Measurements from ENCODE around the gene THOC3. TPM values are rescaled to one million over a fixed set of nuclear protein-coding genes. Genes with fewer than 3 reads are reported as not detected.
"Not testable (repeated sequence)": the region's sequence is repeated elsewhere in the genome, so short reads cannot be mapped to it uniquely, and the experiment has no call there.

The THOC3 gene, protein sequence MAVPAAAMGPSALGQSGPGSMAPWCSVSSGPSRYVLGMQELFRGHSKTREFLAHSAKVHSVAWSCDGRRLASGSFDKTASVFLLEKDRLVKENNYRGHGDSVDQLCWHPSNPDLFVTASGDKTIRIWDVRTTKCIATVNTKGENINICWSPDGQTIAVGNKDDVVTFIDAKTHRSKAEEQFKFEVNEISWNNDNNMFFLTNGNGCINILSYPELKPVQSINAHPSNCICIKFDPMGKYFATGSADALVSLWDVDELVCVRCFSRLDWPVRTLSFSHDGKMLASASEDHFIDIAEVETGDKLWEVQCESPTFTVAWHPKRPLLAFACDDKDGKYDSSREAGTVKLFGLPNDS
- total RNA-seq: 8.1 TPM
- long read RNA-seq, transcript THOC3-201 (6 exons, 1,589 nt): major isoform, 23 of 24 reads
- long read RNA-seq, partial matches to known transcripts: 0 of 24 reads
- long read RNA-seq, other reads (novel, unspliced or antisense): 1 of 24 reads

DNA sequence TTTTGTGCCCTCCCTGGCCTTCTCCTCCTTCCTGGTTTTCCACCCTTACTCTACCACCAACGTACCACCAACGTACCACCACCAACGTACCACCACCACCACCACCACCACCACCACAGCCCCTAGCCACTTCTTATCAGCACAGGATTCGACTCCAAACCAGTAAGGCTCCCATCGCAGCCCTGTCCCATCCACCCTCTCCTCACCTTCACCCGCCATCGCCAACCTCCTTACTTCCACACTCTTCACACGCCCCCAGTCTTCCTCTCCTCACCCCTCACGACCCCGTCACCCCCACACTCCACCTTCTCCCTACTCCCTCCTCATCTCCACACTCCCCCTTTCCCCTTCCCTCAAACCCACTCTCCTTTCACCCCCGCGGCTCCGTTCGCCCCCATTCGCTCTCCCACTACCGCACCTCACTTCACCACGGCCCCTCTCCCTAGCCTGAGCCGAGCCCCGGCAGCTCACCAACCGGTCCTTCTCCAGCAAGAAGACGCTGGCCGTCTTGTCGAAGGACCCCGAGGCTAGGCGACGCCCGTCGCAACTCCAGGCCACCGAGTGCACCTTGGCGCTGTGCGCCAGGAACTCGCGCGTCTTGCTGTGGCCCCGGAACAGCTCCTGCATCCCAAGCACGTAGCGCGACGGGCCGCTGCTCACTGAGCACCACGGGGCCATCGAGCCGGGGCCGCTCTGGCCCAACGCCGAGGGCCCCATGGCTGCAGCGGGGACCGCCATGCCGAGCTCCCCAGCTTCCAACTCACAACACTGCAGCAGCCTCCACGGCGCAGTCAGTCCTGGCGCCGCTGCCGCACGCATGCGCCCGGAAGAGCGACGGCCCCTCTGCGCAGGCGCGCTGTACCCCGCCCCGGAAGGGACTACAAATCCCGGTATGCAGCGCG is at the start of gene THOC3:
TSS of gene THOC3 (minus strand) at position 845 of the 902 bp plus-strand sequence. CDS start at position 738, 107 bp downstream.
- intact Hi-C loops (cut with DNase I): not testable (repeated sequence)
- peak; percentile 100 for ATAC-seq (ENCODE audit: poor library complexity)
- peak; percentile 84 for DNase-seq

DNA sequence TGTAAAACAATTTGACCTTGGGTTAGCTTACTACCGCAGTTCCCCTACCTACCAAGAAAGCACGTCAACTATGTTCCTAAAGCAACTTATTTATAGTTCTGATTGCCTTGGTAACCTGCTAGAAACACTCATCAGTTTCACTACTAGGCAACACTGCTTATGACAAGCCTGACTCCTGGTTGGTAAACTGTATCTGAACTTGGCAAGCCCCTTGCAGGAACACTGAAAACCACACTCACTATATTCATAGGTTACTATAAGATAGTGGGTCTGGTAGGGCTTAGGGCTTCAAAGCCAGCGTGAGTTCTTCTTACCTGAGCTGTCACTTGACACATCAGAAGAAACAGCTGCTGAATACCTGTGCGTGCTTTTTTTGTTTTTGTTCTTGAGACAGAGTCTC is 49.2 kb upstream of the THOC3 start:
- ATAC-seq (ENCODE audit: poor library complexity); intact Hi-C loops (cut with DNase I): not testable (repeated sequence)

DNA sequence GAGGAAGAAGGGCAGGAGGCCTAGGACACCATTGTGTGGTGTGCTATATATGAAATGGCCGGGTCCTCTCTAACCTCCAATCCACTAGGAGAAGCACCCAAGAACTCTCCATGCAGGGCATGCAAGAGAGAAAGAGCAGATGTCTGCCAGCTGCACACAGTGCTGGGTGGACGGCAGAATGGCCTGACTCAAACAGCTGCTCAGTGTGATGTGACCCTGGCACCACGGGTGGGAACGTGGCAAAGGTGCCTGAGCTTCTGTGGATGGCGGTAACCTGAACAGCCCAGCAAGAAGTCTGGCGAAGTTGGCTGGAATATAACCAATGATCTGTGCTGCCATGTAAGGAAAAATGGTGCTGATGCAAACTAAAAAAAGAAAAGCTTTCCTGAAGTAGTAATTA is 46.2 kb upstream of the THOC3 start:
- DNase-seq; intact Hi-C loops (cut with DNase I); ATAC-seq (ENCODE audit: poor library complexity): not testable (repeated sequence)

More for the DNA sequence above, 49.2 kb upstream of the THOC3 start:
- not testable (repeated sequence) for DNase-seq

DNA sequence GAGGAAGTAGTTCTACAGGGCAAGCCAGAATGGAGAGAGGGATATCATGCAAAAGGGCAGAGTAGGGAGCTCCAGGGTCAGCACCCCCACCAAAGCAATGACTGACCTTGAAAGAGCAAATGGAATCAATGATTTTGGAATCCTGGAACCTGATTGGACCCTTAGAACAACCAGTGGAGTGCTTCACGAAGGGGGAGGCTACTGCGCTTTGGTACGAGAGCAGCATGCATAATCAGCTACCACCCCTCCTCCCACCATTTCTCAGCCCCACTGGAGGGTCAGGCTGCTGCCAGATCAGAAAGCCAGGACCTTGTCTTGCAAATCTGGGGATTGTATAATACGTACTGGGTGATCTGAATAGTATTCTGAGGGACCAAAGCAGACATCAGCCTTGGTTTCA is 43.0 kb upstream of the THOC3 start:
- intact Hi-C loops (cut with DNase I); DNase-seq; ATAC-seq (ENCODE audit: poor library complexity): not testable (repeated sequence)

DNA sequence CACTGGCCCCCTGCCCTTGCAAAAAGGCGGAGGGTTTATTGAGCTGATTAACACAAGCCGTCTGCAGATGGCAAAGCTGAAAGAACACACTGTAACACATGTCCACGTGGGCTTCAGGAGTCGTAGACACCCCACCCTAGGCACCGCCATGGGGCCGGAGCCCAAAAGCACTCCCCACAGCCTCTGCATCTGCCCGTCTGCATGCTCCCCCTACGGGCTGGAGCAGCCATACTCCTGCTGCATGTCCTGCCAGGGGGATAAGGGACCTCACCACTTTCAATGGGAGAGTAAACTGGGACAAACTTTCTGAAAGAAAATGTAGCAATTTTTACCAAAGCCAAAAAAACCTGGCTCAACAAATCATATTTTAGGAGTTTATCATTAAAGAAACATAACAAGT is 42.1 kb upstream of the THOC3 start:
- DNase-seq; ATAC-seq (ENCODE audit: poor library complexity); intact Hi-C loops (cut with DNase I): not testable (repeated sequence)

DNA sequence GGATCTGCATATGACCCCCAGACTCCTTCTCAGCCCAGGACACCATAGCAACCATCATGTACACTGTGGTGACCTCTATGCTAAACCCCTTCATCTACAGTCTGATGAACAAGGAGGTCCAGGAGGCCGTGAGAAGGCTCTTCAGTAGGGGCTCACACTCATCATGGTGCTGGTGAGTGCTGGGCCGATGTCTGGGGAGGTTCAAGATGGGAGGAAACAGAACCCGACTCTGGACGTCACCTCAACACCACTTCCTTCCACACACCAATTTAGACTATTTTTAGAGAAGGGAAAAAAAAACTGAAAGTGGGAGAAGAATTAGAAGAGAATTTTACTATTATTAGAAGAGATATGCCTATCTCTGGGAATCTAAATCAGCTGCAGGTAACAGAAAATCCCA is 39.1 kb upstream of the THOC3 start:
- ATAC-seq (ENCODE audit: poor library complexity); DNase-seq; intact Hi-C loops (cut with DNase I): not testable (repeated sequence)

DNA sequence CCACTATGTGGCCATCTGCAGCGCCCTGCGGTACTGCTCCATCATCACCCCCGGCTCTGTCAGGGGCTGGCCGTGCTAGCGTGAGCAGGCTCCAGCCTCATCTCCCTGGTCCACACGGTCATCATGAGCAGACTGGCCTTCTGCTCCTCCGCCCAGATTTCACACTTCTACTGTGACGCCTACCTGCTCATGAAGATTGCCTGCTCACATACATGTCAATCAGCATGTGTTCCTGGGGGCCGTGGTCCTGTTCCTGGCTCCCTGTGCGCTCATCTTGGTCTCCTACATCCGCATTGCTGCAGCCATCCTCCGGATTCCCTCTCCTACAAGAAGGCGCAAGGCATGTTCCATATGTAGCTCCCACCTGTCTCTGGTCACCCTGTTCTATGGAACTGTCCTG is 38.7 kb upstream of the THOC3 start:
- ATAC-seq (ENCODE audit: poor library complexity); intact Hi-C loops (cut with DNase I); DNase-seq: not testable (repeated sequence)

DNA sequence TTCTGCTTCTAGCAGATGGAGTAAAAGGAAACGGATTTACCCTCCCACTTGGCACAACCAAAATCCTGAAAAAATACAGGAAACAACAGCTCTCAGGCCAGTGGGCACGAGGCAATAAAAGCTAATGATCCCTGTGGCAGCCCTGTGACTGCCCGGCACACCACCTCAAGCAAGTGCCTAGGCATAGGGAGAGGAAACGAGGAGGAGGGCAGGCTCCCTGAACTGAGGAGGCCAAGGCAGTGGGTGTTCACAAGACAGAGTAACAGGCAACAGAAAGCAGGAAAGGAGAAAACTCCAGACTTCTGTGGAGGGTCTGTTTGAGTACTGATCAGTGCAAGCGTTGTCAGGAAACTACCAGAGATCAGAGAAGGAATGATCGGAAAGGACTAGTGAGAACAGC is 29.9 kb upstream of the THOC3 start:
- intact Hi-C loops (cut with DNase I); ATAC-seq (ENCODE audit: poor library complexity); DNase-seq: not testable (repeated sequence)

DNA sequence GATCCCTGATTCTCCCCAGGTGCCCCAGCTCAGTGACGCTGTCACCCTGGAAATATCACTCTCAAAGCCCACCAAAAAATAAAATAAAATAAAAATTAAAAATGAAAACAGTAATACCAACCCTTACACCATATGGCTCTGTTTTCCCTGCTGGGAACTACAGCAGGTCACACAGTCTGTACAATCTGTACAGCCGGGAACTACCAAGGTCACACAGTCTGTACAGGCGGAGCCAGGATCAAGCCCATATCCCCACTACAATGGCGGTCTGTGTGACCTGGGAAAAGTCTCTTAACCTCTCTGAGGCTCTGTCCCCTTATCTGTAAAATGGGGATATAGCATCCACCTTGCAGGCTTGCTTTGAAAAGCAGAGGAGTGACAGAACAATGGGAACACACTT is 29.4 kb upstream of the THOC3 start:
- DNase-seq; intact Hi-C loops (cut with DNase I); ATAC-seq (ENCODE audit: poor library complexity): not testable (repeated sequence)

DNA sequence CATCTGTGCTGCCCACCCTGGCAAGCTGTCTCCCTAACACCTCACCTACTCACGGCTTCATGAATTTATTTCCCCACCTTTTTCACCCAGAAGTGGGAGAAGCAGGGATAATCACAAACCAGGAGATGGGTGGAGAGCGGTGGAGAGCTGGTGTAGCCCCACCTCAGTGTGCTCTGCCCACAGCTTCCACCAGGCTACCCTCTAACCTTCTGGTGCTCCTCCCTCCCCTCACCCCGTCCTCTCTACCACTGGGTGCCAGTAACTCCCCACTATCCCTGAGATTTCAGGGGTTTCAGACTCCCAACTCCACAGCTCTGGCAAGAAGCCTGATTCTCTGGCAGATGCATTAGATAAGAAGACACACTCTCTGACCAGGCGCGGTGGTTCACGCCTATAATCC is 28.7 kb upstream of the THOC3 start:
- ATAC-seq (ENCODE audit: poor library complexity); intact Hi-C loops (cut with DNase I); DNase-seq: not testable (repeated sequence)

DNA sequence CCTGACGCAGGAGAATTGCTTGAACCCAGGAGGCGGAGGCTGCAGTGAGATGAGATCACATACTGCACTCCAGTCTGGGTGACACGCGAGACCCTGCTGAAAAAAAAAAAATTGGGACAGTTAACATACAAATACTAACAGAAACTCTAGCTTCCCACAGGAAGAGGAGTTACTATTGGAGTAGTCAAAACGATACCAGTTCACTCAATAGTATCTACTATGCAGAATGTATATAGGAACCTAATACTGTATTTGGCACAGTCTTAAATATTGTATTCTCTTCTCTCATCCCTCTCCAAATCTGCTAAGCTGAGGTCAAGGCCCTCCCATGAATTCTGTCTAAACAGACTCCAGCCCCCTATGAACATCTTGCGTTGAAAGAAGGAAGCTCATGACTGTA is 27.4 kb upstream of the THOC3 start:
- DNase-seq; intact Hi-C loops (cut with DNase I); ATAC-seq (ENCODE audit: poor library complexity): not testable (repeated sequence)

DNA sequence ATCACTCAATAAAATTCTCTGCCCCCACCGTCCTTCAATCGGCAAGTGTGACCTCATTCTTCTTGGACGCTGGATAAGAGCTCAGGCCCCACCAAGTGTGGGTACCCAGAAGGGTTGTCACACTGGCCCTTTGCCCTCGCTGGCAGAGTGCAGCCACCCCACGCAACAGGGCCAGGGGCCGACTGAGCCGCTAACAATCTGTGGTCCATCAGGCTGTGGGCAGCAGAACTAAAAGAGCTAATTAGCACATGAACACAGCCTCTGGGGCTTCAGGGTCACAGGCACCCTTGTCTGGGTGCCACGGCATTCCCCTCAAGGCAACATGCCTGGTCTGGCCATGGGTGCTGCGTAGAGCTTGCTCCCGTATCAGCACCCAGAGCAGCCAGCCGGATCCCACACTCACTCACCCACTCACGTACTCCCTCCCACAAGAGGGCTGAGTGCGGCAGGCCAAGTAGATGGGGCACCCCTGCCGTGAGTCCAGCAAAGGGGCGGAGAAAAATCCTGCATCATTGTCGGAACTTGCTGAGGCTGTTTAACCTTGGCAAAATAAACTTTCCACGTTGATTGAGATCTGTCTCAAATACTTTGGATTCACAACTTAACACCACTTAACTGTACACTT is 11.4 kb upstream of the THOC3 start:
- ATAC-seq (ENCODE audit: poor library complexity); intact Hi-C loops (cut with DNase I); DNase-seq: not testable (repeated sequence)

DNA sequence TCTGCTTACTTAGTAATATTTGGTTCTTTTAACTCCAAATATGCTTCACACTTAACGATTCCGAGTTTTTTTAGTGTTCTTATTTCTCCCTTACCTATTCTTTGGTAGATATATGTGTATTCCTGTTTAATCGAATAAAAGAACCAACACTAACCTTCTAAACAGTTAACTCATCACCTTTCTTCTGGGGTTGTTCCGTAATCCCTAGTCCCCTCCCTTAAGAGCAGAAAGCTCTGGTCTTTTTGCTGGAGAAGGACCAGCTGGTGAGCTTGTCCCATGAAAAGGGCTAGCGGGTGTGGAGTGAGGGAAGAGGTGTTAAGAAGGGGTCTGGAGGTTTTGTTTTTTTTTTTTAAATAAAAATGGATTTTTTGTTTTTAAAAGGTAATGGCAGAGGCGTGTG is 266 bp upstream of the THOC3 start:
- ATAC-seq (ENCODE audit: poor library complexity): peak; percentile 54
- intact Hi-C loops (cut with DNase I); DNase-seq: not testable (repeated sequence)

DNA sequence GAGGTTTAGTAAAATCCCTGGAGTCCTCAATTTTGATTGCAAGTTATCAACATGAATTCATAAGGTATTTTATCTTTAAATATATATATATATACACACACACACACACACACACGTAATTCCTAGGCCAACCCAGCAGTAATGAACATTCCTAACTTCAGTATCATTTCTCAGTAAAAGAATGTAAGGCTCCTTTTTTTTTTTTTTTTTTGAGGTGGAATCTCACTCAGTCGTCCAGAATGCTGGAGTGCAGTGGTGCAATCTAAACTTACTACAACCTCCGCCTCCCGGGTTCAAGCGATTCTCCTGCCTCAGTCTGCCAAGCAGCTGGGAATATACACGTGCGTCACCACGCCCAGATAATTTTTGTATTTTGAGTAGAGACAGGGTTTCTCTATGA is 5.8 kb downstream of the THOC3 start:
- intact Hi-C loops (cut with DNase I); ATAC-seq (ENCODE audit: poor library complexity); DNase-seq: not testable (repeated sequence)

DNA sequence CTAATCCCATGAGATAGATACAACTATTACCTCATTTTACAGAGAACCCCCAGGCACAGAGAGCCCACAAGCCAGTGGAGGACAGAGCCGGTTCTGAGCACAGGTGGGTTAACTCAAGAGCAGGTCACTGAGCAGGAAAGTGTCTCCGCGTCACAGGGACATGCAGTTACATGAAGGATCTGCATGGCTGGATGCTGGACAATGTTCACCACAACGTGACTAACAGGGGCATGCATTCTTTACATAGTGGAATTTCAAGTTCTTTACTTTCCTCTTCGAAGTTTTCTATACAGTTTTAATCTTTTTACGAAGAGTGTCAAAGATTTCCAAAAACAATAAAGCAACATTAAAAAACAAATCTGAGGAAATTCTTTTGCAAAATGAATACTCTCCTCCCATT is 7.9 kb downstream of the THOC3 start:
- DNase-seq; ATAC-seq (ENCODE audit: poor library complexity); intact Hi-C loops (cut with DNase I): not testable (repeated sequence)

DNA sequence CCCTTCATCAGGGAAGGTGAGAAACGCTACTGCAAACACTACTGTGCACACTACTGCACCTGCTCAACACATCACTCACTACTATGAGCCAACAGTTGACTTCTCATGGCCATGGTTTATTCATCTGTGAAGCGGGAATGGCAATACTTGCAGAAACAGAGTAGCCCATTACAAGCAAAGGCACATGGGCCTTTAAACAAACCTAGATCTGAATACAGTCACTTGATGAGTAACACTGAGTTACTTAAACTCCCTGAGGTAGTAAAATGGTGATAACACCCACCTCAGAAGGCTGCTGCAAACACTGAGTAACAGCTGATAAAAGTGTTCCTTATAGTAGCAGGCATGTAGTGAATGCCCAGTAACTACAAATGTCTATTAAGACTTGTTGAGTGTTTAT is 9.6 kb downstream of the THOC3 start:
- ATAC-seq (ENCODE audit: poor library complexity); DNase-seq; intact Hi-C loops (cut with DNase I): not testable (repeated sequence)

DNA sequence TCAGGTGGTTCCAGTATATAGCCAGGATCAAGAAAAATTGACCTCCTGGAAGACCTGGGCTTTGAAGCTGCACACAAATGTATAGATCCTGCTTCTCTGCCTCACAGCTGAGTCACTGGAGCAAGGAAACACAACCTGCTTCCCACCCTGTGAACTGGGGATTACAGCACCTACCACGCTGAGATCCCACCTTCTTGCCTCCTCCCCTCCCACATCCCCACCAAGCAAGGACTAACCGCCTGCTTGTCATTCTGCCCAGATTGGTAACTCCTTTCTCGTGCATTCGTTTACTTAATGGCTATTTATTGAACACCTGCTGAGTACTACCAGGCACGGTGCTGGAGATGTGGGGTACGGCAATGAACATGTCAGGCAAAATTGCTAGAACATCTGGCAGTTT is 14.0 kb downstream of the THOC3 start:
- DNase-seq; intact Hi-C loops (cut with DNase I); ATAC-seq (ENCODE audit: poor library complexity): not testable (repeated sequence)

DNA sequence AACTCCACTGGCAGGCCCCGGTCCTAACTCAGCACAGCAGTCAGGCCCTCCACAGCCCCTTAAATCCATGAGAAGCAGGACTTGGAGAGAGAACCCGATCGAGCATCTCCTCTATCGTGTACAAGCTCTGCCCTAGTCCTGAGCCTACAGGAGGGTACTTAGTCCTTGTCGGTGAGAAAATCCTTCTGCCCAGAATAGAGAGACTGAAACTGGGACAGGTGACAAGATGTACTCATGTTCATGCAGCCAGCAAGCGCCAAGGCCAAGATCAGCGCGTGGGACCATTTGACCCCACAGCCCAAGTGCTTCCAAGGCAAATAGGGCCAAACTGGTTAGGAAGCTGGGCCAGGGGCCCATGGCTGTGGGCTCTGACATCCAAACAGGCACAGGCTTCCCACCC is 15.3 kb downstream of the THOC3 start:
- DNase-seq; ATAC-seq (ENCODE audit: poor library complexity); intact Hi-C loops (cut with DNase I): not testable (repeated sequence)
